CD4-positive, alpha-beta T cell treated with Interleukin-4 for 4 hours (primary cell): Measurements from ENCODE around the gene DSC3.
A peak's percentile ranks its signal among the peaks of the same experiment; 100 is the strongest.
"Not testable (repeated sequence)": the region's sequence is repeated elsewhere in the genome, so short reads cannot be mapped to it uniquely, and the experiment has no call there.

Experiments
- DNase-seq: peaks from one replicate; pipeline ENCODE4 v3.0.0-alpha.2; 2020

The DSC3 gene

DNA sequence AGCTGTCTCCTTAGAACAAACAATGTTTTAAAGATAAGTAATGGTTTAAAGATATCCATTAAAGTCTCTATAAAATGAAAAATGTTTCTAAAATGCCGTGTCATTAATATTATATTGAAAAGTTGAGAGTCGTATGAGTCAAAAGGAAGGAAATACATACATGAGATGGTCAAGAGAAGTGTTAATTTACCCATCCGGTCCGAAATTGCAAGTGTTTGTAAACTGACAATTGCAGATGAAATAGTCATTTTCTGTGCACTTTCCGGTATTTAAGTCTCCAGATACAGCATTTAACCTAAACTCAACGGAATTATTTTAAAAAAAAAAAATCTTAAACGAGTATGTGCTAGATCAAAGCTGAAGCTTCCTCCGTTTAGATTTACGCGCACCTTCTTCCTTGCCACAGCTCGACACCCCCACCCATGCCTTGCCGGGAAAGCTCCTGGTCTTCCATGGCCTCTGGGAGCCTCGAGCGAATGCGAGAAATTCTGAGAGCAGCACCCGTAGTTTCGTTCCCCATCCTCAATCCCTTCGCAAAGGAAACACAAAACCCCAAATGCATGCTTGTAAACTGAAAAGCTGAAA lies 1.8 kb downstream of the DSC3 start:
- no peak for DNase-seq

DNA sequence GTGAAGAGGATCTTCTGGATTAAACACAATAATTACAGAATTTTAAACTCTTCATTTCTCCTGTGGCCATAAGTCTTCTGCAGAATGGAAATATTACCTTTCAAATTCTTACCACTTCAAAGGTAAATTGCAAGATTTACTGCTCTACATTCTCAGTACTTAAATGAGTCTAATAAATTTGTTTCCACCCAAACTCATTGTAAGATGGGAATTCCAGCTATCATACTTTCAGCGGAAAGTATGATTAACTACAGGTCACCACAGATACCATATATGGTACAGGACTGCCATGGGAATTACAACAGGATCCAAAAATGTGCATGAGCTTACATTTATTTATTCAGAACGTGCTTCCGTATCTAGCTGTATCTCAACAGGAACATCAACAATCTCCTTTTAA lies 3.1 kb downstream of the DSC3 start:
- no peak for DNase-seq

DNA sequence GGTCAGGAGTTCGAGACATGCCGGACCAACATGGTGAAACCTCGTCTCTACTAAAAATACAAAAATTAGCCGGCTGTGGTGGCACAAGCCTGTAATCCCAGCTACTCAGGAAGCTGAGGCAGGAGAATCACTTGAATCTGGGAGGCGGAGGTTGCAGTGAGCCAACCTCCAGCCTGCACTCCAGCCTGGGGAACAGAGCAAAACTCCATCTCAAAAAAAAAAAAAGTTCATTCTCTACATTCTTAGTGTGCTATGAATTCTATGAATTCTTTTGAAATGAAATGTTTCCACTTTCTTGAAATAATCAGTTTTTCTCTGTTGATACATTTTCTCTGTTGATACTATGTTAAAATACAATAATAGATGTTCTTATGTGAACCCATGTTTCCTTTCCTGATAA lies 4.9 kb downstream of the DSC3 start:
- not testable (repeated sequence) for DNase-seq

DNA sequence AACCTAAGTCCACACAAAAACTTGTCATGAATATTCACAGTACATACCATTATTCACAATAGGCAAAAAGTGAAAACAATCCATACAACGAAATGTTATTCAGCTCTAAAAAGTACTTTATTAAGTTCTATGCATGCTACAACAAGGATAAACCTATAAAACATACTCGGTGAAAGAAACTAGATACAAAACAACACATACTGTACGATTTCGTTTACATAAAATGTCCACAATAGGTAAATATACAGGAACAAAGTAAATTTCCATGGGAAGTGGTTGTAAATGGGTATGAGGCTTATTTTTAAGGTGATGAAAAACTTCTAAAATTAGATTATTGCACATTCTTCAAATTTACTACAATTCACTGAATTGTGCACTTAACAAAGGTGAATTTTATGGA lies 8.0 kb downstream of the DSC3 start:
- no peak for DNase-seq

DNA sequence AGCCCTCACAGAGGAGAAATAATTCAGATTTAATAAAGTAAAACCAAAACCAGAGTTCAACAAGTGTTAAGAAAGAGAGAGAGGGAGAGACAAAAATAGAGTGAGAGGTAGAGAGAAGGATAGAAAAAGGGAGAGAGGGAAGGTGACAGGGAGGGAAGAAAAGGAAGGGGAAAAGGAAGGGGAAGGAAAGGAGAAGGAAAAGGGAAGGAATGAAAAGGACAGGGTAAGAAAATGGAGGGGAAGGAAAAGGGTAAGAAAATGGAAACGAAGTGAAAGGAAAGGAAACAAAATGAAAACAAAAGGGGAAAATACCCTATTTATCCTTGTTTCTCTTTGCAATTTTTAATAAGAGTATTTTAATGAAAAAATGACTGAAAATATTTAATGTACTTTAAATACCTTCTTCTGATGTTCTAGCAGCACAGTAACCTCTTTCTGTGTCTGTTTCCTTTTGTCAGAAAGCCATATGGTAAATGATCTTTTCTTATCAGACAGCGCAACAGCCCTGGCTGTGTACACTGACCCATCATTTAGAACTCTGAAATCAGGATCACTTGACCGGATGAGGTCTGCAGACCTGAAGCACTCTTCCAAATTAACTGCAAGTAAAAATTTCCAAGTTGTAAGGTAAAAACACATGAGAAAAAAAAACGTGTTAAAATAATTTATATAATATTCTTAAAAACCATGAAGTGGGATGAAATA lies 11.8 kb downstream of the DSC3 start:
- no peak for DNase-seq

DNA sequence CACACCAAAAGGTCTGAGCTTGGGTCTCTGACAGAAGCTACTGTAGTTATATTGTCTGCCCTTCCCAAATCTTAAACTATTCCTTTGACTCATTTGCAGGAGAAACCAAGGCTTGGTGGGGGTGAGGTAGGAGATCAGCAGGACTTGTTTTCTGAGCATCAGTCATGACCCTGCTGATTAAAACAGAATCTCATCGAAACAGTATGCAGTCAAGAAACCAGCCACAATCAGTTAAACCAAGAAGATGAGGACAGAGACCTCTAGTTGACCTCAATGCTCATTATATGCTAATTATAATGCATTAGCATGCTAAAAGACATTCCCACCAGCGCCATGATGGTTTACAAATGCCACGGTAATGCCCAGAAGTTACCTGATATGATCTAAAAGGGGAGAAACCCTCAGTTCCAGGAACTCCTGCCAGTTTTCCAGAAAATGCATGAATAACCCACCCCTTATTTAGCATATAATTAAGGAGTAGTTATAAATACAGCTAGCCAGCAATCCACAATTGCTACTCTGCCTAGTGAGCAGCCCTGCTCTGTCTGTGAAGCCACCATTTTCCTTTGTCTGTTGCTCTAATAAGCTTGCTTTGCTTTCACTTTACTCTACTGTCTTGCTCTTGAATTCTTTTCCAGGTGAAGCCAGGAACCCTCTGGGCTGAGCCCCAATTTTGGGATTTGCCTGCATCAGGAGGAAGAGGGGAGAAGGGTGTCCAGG lies 26.7 kb downstream of the DSC3 start:
- no peak for DNase-seq

DNA sequence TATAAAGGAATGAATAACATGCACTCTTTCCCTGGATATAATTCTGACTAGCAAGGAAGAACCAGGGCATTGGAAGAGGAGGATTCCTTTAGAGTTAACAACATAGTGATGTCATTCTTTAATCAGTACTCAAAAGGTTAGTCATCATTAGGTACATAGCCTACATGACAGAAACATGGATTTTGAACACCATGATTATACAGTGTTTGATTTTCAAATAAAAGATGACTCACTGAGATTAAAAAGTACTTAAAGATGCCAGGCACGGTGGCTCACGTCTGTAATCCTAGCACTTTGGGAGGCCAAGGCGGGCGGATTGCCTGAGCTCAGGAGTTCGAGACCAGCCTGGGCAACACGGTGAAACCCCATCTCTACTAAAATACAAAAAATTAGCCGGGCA lies 31.1 kb downstream of the DSC3 start:
- not testable (repeated sequence) for DNase-seq

DNA sequence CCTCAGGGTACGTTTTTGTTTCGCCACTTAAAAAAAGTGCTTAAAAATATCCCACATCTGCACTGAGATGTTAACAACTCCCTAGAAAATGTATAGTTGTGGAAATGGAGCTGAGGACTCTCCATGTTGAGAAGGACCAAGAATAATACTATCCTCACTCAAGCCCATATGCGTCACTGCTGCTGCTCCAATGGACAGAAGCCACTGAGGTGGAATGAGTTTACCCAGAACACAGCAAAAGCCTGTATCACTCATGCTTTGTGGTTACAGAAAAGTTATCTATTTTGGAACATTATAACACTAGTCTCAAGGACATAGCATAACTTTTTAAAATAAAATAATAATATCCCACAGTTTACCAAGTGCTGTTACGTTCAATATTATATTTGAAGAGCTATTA lies 31.9 kb downstream of the DSC3 start:
- no peak for DNase-seq

DNA sequence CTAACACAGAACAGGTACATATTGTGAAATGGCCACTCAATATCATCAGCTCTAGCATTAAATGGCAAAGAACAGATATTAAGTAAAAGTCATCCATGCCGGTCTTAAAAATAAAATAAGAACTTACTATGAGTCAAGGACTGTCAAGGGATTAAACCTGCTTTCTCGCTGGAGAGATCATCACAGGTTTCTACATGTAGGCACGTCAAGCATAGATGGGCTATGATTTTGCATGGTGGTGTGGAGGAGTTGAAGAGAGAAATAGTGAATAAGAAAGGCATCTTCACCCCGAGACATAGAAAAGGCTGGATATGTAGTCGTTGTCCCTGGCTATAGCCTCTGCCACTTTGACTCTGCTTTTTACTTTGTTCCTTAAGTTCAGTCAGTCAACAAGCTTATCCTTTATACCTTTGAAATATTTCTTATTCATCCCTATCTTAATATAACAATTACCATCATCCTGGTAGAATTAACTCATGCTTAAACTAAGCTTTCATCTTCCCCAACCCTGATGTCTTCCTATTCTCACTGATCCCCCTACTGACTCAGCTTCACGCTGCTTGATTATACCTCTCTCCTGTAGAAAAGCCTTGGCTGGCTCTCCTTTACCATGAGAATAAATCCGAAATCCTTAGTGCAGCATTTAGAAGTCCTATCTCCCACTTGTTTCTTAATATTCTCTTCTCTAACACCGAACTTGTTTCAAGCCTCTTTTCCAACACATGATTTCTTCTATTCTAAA lies 42.5 kb downstream of the DSC3 start:
- no peak for DNase-seq

DNA sequence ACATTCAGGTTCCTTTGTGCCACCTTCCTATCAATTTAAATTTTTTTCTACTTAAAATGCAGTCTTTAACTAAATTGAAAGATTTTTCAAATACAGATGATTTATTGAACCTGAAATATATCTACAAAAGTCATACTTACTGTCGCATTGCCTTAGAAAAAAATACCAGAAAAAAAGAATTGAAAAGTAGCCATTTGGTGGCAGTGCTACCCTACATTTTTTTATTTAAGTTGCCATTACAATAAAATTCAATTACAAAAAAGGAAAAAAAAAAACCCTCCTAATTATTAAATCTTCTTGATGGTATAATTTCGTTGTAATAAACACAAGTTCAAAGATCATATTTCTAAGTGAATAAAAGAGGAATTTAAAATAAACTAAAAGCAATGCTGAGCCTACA lies 43.4 kb downstream of the DSC3 start:
- no peak for DNase-seq

DNA sequence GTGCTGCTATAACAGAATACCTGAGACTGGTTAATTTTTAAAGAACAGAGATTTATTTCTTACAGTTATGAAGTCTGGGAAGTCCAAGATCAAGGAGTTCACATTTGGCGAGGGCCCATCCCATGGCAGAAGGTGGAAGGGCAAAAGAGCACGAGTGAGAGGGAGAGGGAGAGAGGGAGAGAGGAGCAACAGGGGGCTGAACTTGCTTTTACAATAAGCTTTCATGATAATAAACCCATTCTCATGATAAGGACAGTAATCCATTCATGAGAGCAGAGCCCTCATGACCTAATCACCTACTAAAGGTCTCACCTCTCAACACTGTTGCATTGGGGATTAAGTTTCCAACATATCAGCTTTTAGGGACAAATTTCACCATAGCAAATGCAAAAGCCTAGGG lies 45.3 kb downstream of the DSC3 start:
- no peak for DNase-seq

DNA sequence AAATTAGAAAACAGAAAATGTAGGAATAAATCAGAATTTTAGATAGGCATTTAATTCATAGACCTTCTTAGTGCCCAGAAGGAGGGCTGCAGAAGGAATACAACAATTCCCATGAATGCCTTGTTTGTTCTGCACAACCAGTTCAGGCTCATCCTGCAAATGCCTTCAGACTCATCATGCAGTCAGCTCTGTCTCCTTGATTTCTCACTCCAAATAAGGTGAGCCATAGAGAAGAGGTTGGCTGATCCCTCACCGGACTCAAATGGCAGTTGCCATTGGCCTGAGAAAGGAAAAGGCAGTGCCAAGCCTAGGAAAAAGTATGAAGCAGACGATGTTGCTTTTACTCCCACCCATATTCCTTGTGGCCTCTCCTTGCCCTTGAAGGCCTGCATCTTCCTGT lies 50.3 kb downstream of the DSC3 start:
- DNase-seq: no peak

DNA sequence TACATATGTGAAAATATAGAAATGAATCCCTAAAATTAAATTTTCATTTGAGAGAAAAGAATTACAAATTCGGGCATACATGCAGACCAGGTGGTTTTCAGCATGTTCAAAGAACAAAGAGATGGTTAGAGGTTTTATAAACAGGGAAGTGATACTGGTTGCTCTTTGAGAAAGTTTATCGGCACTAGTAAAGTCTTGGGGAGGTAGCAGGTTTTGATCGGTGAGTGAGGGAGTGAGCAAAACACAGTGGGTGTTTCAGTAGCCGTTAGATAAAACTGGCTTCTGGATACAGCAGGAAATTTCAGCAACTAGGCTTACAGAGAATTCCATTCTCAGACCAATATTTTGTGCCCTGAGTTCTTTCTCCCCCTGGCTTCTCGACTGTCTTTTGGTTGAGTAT lies 51.1 kb downstream of the DSC3 start:
- no peak for DNase-seq

DNA sequence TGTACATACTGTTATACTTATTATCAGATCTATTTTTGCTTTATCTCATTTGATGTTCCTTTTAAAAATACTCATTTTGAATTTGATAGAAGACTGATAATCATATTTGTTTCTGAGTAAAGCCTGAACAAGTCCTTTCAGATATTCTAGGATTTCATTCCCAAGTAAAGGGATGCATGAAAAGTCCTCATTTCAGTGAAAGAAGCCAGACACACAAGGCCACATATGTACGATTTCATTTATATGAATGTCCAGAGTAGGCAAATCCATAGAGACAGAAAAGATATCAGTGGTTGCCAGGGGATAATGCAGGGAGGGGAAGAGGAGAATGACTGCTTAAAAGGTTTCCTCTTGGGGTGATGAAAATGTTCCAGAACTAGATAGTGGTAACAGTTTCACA lies 53.4 kb downstream of the DSC3 start:
- DNase-seq: no peak

DNA sequence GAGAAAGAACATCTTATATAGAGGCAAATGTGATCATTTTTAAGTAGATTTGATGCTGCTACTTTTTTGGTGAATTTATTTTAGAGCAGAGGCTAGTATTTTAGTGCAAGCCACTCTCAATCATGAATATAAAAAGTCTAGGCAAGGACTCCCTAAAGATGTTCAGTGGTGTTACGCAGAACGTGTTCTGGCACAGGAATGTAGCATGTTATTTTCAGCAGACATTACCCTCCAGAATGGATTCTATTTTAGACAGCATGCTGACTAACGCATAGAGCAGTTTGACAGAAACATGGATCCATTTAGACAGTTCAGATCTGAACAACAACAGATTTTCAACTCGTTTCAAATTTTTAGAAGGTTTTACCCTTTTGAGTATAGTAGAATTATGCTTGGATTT lies 54.1 kb downstream of the DSC3 start:
- DNase-seq: no peak

DNA sequence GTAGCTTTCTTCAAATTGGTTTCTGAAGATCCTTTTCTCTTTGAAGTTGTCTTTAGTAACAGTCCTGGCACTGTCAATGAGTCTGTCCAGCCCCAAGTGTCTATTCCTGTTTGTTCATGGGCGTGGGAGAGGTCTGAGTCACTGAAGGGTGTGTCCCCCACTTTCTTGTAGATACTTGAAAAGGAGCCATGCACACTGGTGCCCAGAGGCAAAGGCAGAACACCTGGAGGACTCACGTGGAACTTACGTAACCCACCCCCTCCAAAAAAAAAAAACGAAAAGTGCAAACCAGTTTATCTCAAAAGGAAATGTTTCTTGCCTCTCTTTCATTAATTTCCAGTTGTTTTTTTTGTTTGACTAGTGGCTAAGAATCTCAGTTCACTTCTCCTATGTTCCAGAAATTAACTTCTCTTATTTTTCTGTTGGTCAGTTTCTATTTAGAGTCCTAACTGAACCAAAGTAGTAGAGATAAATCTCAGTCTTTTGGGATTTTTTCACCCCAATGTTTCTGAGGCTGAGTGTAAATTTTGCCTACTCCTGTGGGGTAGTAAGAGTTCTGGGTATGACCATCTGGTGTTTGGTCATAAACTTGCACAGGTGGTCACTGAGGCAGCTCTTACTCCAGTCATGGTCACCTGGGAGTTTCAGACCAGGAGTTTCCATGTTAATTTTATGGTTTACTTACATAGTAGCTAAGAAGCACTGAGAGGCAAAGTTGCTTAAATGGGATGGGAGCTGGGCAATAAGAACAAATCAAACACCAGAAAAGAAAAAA lies 54.9 kb downstream of the DSC3 start:
- no peak for DNase-seq

DNA sequence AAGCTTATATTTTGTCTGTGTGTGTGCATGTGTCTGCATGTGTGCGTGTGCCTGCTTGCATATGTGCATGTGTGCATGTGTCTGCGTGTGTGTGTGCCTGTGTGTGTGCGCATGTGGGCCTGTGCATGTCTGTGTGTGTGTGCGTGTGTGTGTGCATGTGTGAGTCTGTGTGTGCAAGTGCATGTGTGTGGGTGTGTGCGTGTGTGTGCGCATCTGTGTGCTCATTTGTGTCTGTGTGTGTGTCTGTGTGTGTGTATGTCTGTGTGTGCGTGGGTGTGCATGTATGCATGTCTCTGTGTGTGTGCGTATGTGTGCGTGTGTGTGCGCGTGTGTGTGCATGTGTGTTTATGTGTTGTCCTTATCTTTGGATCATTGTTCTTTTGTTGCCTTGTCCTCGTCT lies 56.8 kb downstream of the DSC3 start:
- no peak for DNase-seq

DNA sequence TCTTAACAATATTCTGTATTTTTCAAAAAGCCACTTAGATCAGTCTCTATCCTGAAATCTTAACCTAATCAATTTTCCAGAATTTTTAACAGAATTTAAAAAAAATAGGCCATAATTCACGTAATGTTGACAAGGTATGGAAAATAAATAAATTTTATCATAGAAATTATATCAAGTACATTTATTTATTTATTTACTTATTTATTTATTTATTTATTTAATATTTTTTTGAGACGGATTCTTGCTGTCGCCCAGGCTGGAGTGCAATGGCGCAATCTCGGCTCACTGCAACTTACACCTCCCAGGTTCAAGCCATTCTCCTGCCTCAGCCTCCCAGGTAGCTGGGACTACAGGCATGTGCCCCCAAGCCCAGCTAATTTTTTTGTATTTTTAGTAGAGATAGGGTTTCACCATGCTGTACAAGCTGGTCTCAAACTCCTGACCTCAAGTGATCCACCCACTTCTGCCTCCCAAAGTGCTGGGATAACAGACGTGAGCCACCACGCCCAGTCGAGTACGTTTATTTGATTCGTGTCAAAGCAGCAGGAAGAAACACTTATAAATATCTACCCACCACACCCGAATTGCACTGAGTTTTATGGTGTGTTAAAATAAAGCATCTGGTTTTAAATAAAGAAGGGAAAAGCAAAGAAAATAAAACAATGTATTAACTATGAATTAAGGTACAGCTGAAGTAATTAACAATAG lies 60.1 kb downstream of the DSC3 start:
- no peak for DNase-seq

DNA sequence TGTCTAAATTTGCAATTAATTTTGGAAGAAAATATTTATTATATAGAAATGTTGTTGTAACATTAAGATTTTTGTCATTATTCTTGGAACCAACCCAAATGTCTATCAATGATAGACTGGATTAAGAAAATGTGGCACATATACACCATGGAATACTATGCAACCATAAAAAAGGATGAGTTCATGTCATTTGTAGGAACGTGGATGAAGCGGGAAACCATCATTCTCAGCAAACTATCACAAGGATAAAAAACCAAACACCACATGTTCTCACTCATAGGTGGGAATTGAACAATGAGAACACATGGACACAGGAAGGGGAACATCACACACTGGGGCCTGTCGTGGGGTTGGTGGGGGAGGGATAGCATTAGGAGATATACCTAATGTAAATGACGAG lies 64.5 kb downstream of the DSC3 start:
- DNase-seq: not testable (repeated sequence)

DNA sequence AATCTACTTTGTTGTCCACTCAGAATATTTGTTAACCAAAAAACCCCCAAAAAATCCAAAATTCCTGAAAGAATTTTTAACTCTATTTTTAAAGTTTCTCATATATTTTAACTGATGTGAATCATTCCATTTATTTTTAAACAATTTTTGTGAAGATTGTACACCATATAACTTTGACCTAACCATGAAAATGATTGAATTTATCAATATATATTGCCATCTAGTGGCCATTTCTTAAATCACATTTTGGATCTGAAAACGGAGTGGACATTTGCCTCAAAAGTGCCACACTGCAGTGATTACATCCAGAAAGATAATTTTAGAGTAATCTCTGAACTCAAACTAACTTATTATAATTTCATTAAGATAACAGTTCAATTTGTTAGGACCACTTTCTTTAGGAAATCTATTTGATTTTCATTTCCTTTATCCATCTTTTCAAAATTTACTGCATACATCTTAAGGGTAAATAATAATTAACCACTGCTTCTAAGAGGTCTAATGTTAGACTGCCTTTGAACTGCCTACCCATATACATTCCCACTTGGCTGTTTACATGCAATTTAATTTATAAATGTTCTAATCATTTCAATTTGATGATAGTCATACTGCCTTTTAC lies 71.1 kb downstream of the DSC3 start:
- peak; percentile 21 for DNase-seq

DNA sequence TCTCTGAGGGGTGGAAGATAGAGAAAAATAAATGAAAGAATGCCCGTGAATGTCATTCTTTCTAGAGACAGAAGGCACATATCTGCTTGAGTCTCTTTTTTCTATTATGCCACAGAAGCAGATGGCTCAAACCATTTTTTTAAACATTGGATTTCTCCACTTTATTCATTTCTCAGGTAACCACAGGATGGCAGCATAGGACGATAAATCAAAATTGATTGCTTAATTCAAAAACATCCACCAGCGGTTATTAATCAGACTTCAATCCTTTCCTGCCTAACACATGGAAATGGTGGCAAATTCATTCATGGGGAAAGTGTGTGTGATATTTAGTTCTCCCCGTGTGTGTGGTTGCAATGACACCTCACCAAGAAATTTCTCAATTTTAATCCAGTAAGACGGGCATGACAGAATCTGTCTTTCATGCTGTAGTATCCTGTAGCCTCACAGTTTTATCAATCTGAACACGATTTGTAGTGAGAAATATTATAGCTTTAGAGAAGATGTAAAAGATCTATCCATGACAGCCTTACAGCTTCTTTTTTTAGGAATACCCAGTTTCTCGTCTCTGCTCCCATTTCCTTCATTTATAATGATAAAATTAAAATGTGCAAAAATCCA lies 72.2 kb downstream of the DSC3 start:
- DNase-seq: no peak
